Smooth muscle cell of the brain vasculature (primary cell): Measurements from ENCODE around the gene FOXC2.

Source experiments
- DNase-seq: peaks from one replicate; pipeline ENCODE4 v3.0.0-alpha.2; 2012; ENCODE audit warnings: low read depth, low spot score

Gene FOXC2

GRCh38 chr16:86533076-86533475 lies 33.6 kb upstream of the FOXC2 start:
- DNase-seq: no peak

GRCh38 chr16:86533767-86534351 lies 32.8 kb upstream of the FOXC2 start:
- DNase-seq: no peak

- no peak for DNase-seq
These were observed 31.6 kb upstream of the FOXC2 start for GRCh38 chr16:86534779-86535615.

GRCh38 chr16:86536621-86537020 lies 30.0 kb upstream of the FOXC2 start:
- no peak for DNase-seq

GRCh38 chr16:86537486-86537885 lies 29.1 kb upstream of the FOXC2 start:
- no peak for DNase-seq

GRCh38 chr16:86538196-86538780 lies 28.3 kb upstream of the FOXC2 start:
- no peak for DNase-seq

- DNase-seq: no peak
These were observed 25.7 kb upstream of the FOXC2 start for GRCh38 chr16:86540894-86541293.

- DNase-seq: no peak
These were observed 25.1 kb upstream of the FOXC2 start for GRCh38 chr16:86541560-86541959.

GRCh38 chr16:86542756-86543750 lies 23.6 kb upstream of the FOXC2 start:
- DNase-seq: no peak

GRCh38 chr16:86545481-86545880 lies 21.1 kb upstream of the FOXC2 start:
- no peak for DNase-seq

GRCh38 chr16:86545954-86546637 lies 20.5 kb upstream of the FOXC2 start:
- DNase-seq: no peak

- DNase-seq: no peak
These were observed 20.0 kb upstream of the FOXC2 start for GRCh38 chr16:86546638-86547013.

GRCh38 chr16:86547286-86547685 lies 19.3 kb upstream of the FOXC2 start:
- DNase-seq: no peak

GRCh38 chr16:86549076-86549892 lies 17.3 kb upstream of the FOXC2 start:
- DNase-seq: no peak

- no peak for DNase-seq
These were observed 16.8 kb upstream of the FOXC2 start for GRCh38 chr16:86549893-86550190.

GRCh38 chr16:86550281-86550680 lies 16.3 kb upstream of the FOXC2 start:
- DNase-seq: no peak

GRCh38 chr16:86553356-86553755 lies 13.3 kb upstream of the FOXC2 start:
- no peak for DNase-seq

GRCh38 chr16:86554599-86554916 lies 12.1 kb upstream of the FOXC2 start:
- no peak for DNase-seq

- peak; percentile 84 for DNase-seq
These were observed 11.5 kb upstream of the FOXC2 start, which contains the start of gene MTHFSD for GRCh38 chr16:86554917-86555703. Gene MTHFSD, minus strand, starts transcription at chr16:86555235. Its CDS starts 51 bp downstream, at chr16:86555184.

GRCh38 chr16:86555704-86556075 lies 10.9 kb upstream of the FOXC2 start:
- no peak for DNase-seq
